ENCODE measurements around the gene TMEM256.

The TMEM256 gene

GRCh38 chr17:7355053-7355452 lies 48.8 kb downstream of the TMEM256 start, which contains the start of gene TMEM95:
TSS of gene TMEM95 (plus strand) at chr17:7355156. CDS start at chr17:7355205, 49 bp downstream.
- DNase-seq (ENCODE audit: low spot score), result no peak
- TF ChIP-seq CTCF (IDR thresholded peaks at IDR 0.05; ENCODE audit: extremely low read depth, insufficient read depth, missing control alignments), result no peak
- in situ Hi-C loops (cut with MboI; ENCODE audit: low pct_unique_long_range_greater_than_20kb, low sequenced_read_pairs, unreplicated experiment), result loop anchor here (25.0 kb wide), 1 partner anchor 207 kb away; the partner anchor contains the start of genes SENP3 and TNFSF13

- DNase-seq (ENCODE audit: low spot score), result no peak
- in situ Hi-C loops (cut with MboI; ENCODE audit: low pct_unique_long_range_greater_than_20kb, low sequenced_read_pairs, unreplicated experiment), result loop anchor here (25.0 kb wide), 1 partner anchor 208 kb away; the partner anchor contains the start of genes SENP3 and TNFSF13
- TF ChIP-seq CTCF (IDR thresholded peaks at IDR 0.05; ENCODE audit: extremely low read depth, insufficient read depth, missing control alignments), result no peak
Observed at GRCh38 chr17:7354262-7354843, 49.5 kb downstream of the TMEM256 start.
